A549 treated with CORT108297 at 1 μM for 4 hours (cell line): ENCODE measurements around the gene KRT2. TPM values are rescaled to one million over a fixed set of nuclear protein-coding genes. Genes with fewer than 3 reads are reported as not detected.

Experiments
- total RNA-seq: library from RNA; stranded (reverse); fragments of 200-300 nt; extraction: Qiagen RNA extraction; gene quantifications from 5 replicates; pipeline ENCODE4 v1.2.3, GENCODE V29; 2022

The KRT2 gene
- total RNA-seq, result not detected in 5 replicates

GRCh38 chr12:52651726-52652261, at the start of gene KRT2:
TSS of gene KRT2 (minus strand) at chr12:52652211. CDS start at chr12:52652142, 69 bp downstream.

GRCh38 chr12:52680363-52680762, 28.4 kb upstream of the KRT2 start, which contains the start of gene KRT1:
TSS of gene KRT1 (minus strand) at chr12:52680407. CDS start at chr12:52680348, 59 bp downstream.

GRCh38 chr12:52618216-52618615, 33.8 kb downstream of the KRT2 start, which contains the start of gene KRT73:
TSS of gene KRT73 (minus strand) at chr12:52618559. CDS start at chr12:52618524, 35 bp downstream.

GRCh38 chr12:52600941-52601481, 51.0 kb downstream of the KRT2 start, which contains the start of gene KRT72:
TSS of gene KRT72 (minus strand) at chr12:52601463. CDS start at chr12:52601452, 11 bp downstream.

Other genes starting within 250 kb of the KRT2 start
- gene KRT82, start 245.9 kb downstream of the KRT2 start, total RNA-seq, result not detected in 5 replicates
- gene KRT75, start 217.8 kb downstream of the KRT2 start, total RNA-seq, result 0.13 to 0.21 TPM (median 0.16 TPM) in 5 replicates
- 0.05 to 0.07 TPM (median 0.06 TPM) in 3 of 5 replicates, not detected in the others for gene KRT6B, start 200.1 kb downstream of the KRT2 start, total RNA-seq
- not detected in 5 replicates for gene KRT6C, start 178.4 kb downstream of the KRT2 start, total RNA-seq
- 1.4 to 2.9 TPM (median 1.6 TPM) in 5 replicates for gene KRT6A, start 159.0 kb downstream of the KRT2 start, total RNA-seq
- 0.08 to 0.27 TPM (median 0.21 TPM) in 5 replicates for gene KRT5, start 131.8 kb downstream of the KRT2 start, total RNA-seq
- gene KRT71, start 99.1 kb downstream of the KRT2 start, total RNA-seq, result 0.05 TPM in 1 of 5 replicates, not detected in the others
- gene KRT74, start 78.4 kb downstream of the KRT2 start, total RNA-seq, result not detected in 5 replicates
- 0.05 TPM in 1 of 5 replicates, not detected in the others for gene KRT72, start 50.7 kb downstream of the KRT2 start, total RNA-seq
- gene KRT73, start 33.7 kb downstream of the KRT2 start, total RNA-seq, result not detected in 5 replicates
- not detected in 5 replicates for gene KRT1, start 28.2 kb upstream of the KRT2 start, total RNA-seq
- gene KRT77, start 51.3 kb upstream of the KRT2 start, total RNA-seq, result not detected in 5 replicates
- not detected in 5 replicates for gene KRT76, start 125.1 kb upstream of the KRT2 start, total RNA-seq
- 0.05 to 0.09 TPM (median 0.06 TPM) in 4 of 5 replicates, not detected in the other for gene KRT3, start 143.9 kb upstream of the KRT2 start, total RNA-seq
- 2.8 to 3.8 TPM (median 3.0 TPM) in 5 replicates for gene KRT4, start 161.9 kb upstream of the KRT2 start, total RNA-seq
- 0.05 to 0.14 TPM (median 0.09 TPM) in 4 of 5 replicates, not detected in the other for gene KRT79, start 182.1 kb upstream of the KRT2 start, total RNA-seq
- 0.08 to 0.14 TPM (median 0.10 TPM) in 3 of 5 replicates, not detected in the others for gene KRT78, start 196.8 kb upstream of the KRT2 start, total RNA-seq